Measurements from ENCODE around the gene PUS10.
A peak's percentile ranks its signal among the peaks of the same experiment; 100 is the strongest.
"Not testable (repeated sequence)": the region's sequence is repeated elsewhere in the genome, so short reads cannot be mapped to it uniquely, and the experiment has no call there.

PUS10 gene

GRCh38 chr2:60965499-60965785, 52.6 kb downstream of the PUS10 start:
- no peak for DNase-seq

- DNase-seq, result no peak
Measured at GRCh38 chr2:60964651-60965498, 53.2 kb downstream of the PUS10 start.

- no peak for DNase-seq
Measured at GRCh38 chr2:60963190-60963589, 54.9 kb downstream of the PUS10 start.

GRCh38 chr2:60962528-60962927, 55.5 kb downstream of the PUS10 start:
- no peak for DNase-seq

- DNase-seq, result no peak
Measured at GRCh38 chr2:60961457-60961856, 56.6 kb downstream of the PUS10 start.

- DNase-seq, result no peak
Measured at GRCh38 chr2:60960706-60961105, 57.3 kb downstream of the PUS10 start.

- no peak for DNase-seq
Measured at GRCh38 chr2:60959501-60959900, 58.6 kb downstream of the PUS10 start.

GRCh38 chr2:60958800-60959199, 59.3 kb downstream of the PUS10 start:
- peak; percentile 14 for DNase-seq

GRCh38 chr2:60958361-60958760, 59.7 kb downstream of the PUS10 start:
- DNase-seq, result no peak

GRCh38 chr2:60957643-60958042, 60.4 kb downstream of the PUS10 start:
- peak; percentile 73 for DNase-seq

GRCh38 chr2:60957224-60957623, 60.8 kb downstream of the PUS10 start:
- no peak for DNase-seq

GRCh38 chr2:60954139-60954538, 63.9 kb downstream of the PUS10 start:
- DNase-seq, result no peak

- no peak for DNase-seq
Measured at GRCh38 chr2:60948926-60949579, 69.0 kb downstream of the PUS10 start.

GRCh38 chr2:60948161-60948560, 69.9 kb downstream of the PUS10 start:
- DNase-seq, result no peak

GRCh38 chr2:60947056-60947455, 71.0 kb downstream of the PUS10 start:
- DNase-seq, result no peak

- peak; percentile 93 for DNase-seq
Measured at GRCh38 chr2:60945341-60945740, 72.7 kb downstream of the PUS10 start.

GRCh38 chr2:60939622-60940021, 78.4 kb downstream of the PUS10 start:
- DNase-seq, result no peak

GRCh38 chr2:60938301-60938700, 79.8 kb downstream of the PUS10 start:
- no peak for DNase-seq

GRCh38 chr2:60936757-60937156, 81.3 kb downstream of the PUS10 start:
- DNase-seq, result peak; percentile 77

GRCh38 chr2:60934165-60934722, 83.8 kb downstream of the PUS10 start:
- DNase-seq, result peak; percentile 70

GRCh38 chr2:60932954-60933353, 85.1 kb downstream of the PUS10 start:
- no peak for DNase-seq

GRCh38 chr2:60932061-60932460, 86.0 kb downstream of the PUS10 start:
- DNase-seq, result not testable (repeated sequence)

GRCh38 chr2:60926741-60927552, 91.1 kb downstream of the PUS10 start:
- no peak for DNase-seq
